Osteocyte (in vitro differentiated cells): ENCODE data around the gene GPLD1. TPM values are rescaled to one million over a fixed set of nuclear protein-coding genes. Genes with fewer than 3 reads are reported as not detected.

Experiments
- DNase-seq: peaks from one replicate; pipeline ENCODE4 v3.0.0; 2021; ENCODE audit warnings: mixed read lengths; ENCODE audit not compliant: unreplicated experiment; ENCODE audit errors: extremely low spot score
- H3K27ac Mint-ChIP-seq: one replicate; pipeline ENCODE4 v1.8.0; 2021; ENCODE audit warnings: mild to moderate bottlenecking, mixed read lengths; ENCODE audit not compliant: unreplicated experiment
- H3K27me3 Mint-ChIP-seq: one replicate; pipeline ENCODE4 v1.8.0; 2021; ENCODE audit warnings: mixed read lengths; ENCODE audit not compliant: unreplicated experiment
- H3K36me3 Mint-ChIP-seq: one replicate; pipeline ENCODE4 v1.8.0; 2021; ENCODE audit warnings: mixed read lengths; ENCODE audit not compliant: unreplicated experiment
- H3K4me1 Mint-ChIP-seq: one replicate; pipeline ENCODE4 v1.8.0; 2021; ENCODE audit warnings: mixed read lengths; ENCODE audit not compliant: unreplicated experiment
- H3K4me3 Mint-ChIP-seq: one replicate; pipeline ENCODE4 v1.8.0; 2021; ENCODE audit warnings: mild to moderate bottlenecking, moderate library complexity, mixed read lengths; ENCODE audit not compliant: unreplicated experiment
- H3K9me3 Mint-ChIP-seq: one replicate; pipeline ENCODE4 v1.8.0; 2021; ENCODE audit warnings: mixed read lengths; ENCODE audit not compliant: unreplicated experiment
- long read RNA-seq: library from polyadenylated mRNA; unstranded; transcript quantifications from one replicate; pipeline ENCODE4 v2.0.0, GENCODE V29; 2021
- total RNA-seq: library from RNA; stranded (reverse); gene quantifications from 2 replicates; pipeline ENCODE4 v1.2.1, GENCODE V29; 2021
- TF ChIP-seq, protein P1 (sequence below): fragments of 200-600 bp; sonication (generic); IDR thresholded peaks from 2 replicates; pipeline ENCODE4 v1.5.0; 2021; ENCODE audit warnings: antibody characterized with exemption, mild to moderate bottlenecking, moderate library complexity

The GPLD1 gene
- 1.9 and 2.4 TPM in 2 replicates for total RNA-seq
- long read RNA-seq, partial matches to known transcripts: 0 of 1 reads
- long read RNA-seq, other reads (novel, unspliced or antisense): 1 of 1 reads

DNA sequence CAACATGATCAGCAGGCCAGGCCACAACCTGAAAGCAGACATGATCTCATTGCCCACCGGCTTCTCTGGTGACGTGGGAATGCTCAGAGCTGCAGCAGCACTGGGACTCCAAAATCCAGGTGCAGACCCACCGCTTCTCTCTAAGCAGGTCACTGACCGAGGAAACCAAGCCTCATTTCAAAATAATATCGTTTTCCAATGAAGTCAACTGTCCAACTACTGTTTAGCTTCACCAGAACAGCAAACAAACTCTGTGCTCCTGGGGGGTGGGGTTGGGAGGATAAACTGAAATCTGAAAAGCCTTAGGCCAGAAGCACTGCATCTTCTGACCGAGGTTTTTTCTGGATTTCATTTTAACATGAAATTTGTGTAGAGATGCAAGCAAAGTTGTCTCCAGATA is at the start of gene GPLD1:
TSS of gene GPLD1 (minus strand) at position 109 of the 400 bp plus-strand sequence. CDS start at position 42, 67 bp downstream.
- Mint-ChIP-seq H3K9me3 (no peaks in the 10 kb centered on the region), H3K4me1 (peaks cover 6% of the 10 kb centered on the region), H3K27ac (no peak within 1 kb of the TSS), H3K4me3 (no peak within 1 kb of the TSS), H3K36me3 (no peaks in the 10 kb centered on the region), H3K27me3 (no peaks in the 10 kb centered on the region)
- DNase-seq: no peak
- TF ChIP-seq, protein P1, sequence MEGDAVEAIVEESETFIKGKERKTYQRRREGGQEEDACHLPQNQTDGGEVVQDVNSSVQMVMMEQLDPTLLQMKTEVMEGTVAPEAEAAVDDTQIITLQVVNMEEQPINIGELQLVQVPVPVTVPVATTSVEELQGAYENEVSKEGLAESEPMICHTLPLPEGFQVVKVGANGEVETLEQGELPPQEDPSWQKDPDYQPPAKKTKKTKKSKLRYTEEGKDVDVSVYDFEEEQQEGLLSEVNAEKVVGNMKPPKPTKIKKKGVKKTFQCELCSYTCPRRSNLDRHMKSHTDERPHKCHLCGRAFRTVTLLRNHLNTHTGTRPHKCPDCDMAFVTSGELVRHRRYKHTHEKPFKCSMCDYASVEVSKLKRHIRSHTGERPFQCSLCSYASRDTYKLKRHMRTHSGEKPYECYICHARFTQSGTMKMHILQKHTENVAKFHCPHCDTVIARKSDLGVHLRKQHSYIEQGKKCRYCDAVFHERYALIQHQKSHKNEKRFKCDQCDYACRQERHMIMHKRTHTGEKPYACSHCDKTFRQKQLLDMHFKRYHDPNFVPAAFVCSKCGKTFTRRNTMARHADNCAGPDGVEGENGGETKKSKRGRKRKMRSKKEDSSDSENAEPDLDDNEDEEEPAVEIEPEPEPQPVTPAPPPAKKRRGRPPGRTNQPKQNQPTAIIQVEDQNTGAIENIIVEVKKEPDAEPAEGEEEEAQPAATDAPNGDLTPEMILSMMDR: no peak

- peaks cover 12% of the 10 kb centered on the region for H3K36me3 Mint-ChIP-seq
- no peaks in the 10 kb centered on the region for H3K27me3 Mint-ChIP-seq
- no peak for DNase-seq
- H3K27ac Mint-ChIP-seq: no peak overlapping the region
- TF ChIP-seq, protein P1: no peak
- H3K4me1 Mint-ChIP-seq: peaks cover 15% of the 10 kb centered on the region
- no peak overlapping the region for H3K4me3 Mint-ChIP-seq
- no peaks in the 10 kb centered on the region for H3K9me3 Mint-ChIP-seq
Measured at GRCh38 chr6:24537771-24538385, 48.5 kb upstream of the GPLD1 start.

DNA sequence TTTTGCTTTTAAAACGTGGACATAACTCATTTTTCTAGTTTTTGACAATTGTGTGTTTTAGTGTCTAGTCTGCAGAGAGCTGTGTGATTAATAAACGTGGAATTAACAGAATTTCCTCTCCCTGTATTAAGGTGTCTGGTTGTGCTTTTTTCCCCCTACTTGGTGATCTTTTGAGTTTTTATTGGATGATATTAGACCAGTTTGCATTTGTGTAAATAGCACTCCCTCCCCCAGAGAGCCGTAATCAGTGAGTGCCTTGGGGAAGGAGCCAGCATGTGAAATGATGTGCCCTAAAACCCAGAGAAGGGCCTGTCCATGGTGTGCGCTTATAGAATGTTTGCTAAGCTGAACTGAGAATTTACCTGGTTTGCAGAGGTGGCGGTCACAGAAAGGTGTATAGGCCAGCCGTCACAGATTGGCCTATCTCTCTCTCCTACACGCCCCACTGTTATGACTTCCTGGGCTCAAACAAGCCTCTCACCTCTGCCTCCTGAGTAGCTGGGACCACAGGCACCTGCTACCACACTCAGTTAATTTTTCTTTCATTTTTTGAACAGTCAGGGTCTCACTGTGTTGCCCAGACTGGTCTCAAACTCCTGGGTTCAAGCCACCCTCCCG is 47.8 kb upstream of the GPLD1 start:
- Mint-ChIP-seq H3K27ac (no peak overlapping the region), H3K27me3 (no peaks in the 10 kb centered on the region), H3K4me3 (no peak overlapping the region), H3K4me1 (peaks cover 15% of the 10 kb centered on the region), H3K9me3 (no peaks in the 10 kb centered on the region), H3K36me3 (peaks cover 14% of the 10 kb centered on the region)
- no peak for DNase-seq
- TF ChIP-seq, protein P1: no peak

- no peak for DNase-seq
- Mint-ChIP-seq H3K27me3 (no peaks in the 10 kb centered on the region), H3K4me1 (peaks cover 15% of the 10 kb centered on the region), H3K9me3 (no peaks in the 10 kb centered on the region), H3K27ac (no peak overlapping the region), H3K4me3 (no peak overlapping the region), H3K36me3 (peaks cover 15% of the 10 kb centered on the region)
- TF ChIP-seq, protein P1: no peak
Measured at GRCh38 chr6:24536466-24536865, 47.1 kb upstream of the GPLD1 start.

DNA sequence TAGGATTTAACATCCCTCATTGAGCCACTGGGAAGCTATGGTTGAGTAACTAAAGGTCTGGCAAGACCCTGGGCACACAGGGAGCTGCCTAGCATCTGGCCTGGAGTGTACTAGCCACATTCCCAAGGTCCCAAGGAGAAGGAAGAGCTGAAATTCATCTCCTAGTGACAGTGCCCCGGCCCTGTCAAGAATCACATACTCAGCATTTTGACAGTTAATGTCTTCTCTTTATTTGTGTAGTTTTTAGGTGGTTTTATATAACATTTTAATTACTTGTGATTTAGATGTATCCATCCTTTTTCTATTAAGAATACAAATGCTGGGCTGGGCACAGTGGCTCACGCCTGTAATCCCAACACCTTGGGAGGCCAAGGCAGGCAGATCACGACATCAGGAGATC is 45.8 kb upstream of the GPLD1 start:
- no peak overlapping the region for H3K4me3 Mint-ChIP-seq
- DNase-seq: no peak
- peaks cover 18% of the 10 kb centered on the region for H3K36me3 Mint-ChIP-seq
- H3K27me3 Mint-ChIP-seq: no peaks in the 10 kb centered on the region
- peaks cover 15% of the 10 kb centered on the region for H3K4me1 Mint-ChIP-seq
- no peak overlapping the region for H3K27ac Mint-ChIP-seq
- no peaks in the 10 kb centered on the region for H3K9me3 Mint-ChIP-seq
- TF ChIP-seq, protein P1: no peak
